Peyer's patch (tissue), 4 donors: Measurements from ENCODE around the gene CDK12.

ENCODE experiments used
- CTCF ChIP-seq, 6 experiments: fragments of 450-650 bp in 4 of 6; fragments of 200-600 bp in 2 of 6; sonication (generic) in 1 of 6; IDR thresholded peaks; one replicate each; pipeline ENCODE4 v1.5.1; 2017 to 2019; ENCODE audit warnings: antibody characterized with exemption in 6 of 6, mild to moderate bottlenecking in 3 of 6, moderate library complexity in 1 of 6
- POLR2A ChIP-seq, 2 donors: fragments of 450-650 bp; IDR thresholded peaks; one replicate each; pipeline ENCODE4 v1.5.1; 2017; ENCODE audit warnings: antibody characterized with exemption in 2 of 2, mild to moderate bottlenecking in 2 of 2, moderate library complexity in 2 of 2

- TF ChIP-seq CTCF (IDR thresholded peaks at IDR 0.05), result no peak
- no peak for TF ChIP-seq POLR2A (IDR thresholded peaks at IDR 0.05)
Measured at GRCh38 chr17:39562976-39563375, 101.7 kb downstream of the CDK12 start.
